ENCODE measurements around the gene TAF15.
A peak's percentile ranks its signal among the peaks of the same experiment; 100 is the strongest.

TAF15 gene

GRCh38 chr17:35892091-35893035 is 83.1 kb downstream of the TAF15 start:
- Histone ChIP-seq H3K4me1 (ENCODE audit: low read length) (peaks cover 18% of the 10 kb centered on the region), H3K79me2 (ENCODE audit: low read length) (no peaks in the 10 kb centered on the region), H3K27me3 (replicated peaks; ENCODE audit: insufficient read depth, low read length) (no peaks in the 10 kb centered on the region), H3K36me3 (replicated peaks; ENCODE audit: insufficient read depth, low read length) (no peaks in the 10 kb centered on the region), H3K27ac (ENCODE audit: low read length) (no peak overlapping the region), H2AFZ (ENCODE audit: low read length) (no peak overlapping the region), H3K9me2 (replicated peaks; ENCODE audit: insufficient read depth, low read length) (no peaks in the 10 kb centered on the region), H3K4me2 (ENCODE audit: low read depth, low read length) (peak overlapping the region; percentile 19; the same call in 1 of the 2 replicates), H3K4me3 (ENCODE audit: low read length) (no peak overlapping the region), H4K20me1 (ENCODE audit: insufficient read depth, low read length) (no peaks in the 10 kb centered on the region), H3F3A (ENCODE audit: insufficient read depth, low read length) (no peaks in the 10 kb centered on the region), H3K9me3 (replicated peaks; ENCODE audit: insufficient read depth, low read length) (no peaks in the 10 kb centered on the region), H3K9ac (ENCODE audit: low read length) (no peak overlapping the region)
- DNase-seq = no peak
- TF ChIP-seq CTCF (IDR thresholded peaks at IDR 0.05; ENCODE audit: low read length) = no peak
- TF ChIP-seq EZH2phosphoT487 (IDR thresholded peaks at IDR 0.05; ENCODE audit: low read length) = no peak
- TF ChIP-seq EZH2 (optimal IDR thresholded peaks at IDR 0.05; ENCODE audit: low read depth, low read length) = no peak

- Histone ChIP-seq H3K9ac (ENCODE audit: low read length) (no peak overlapping the region), H3K27me3 (replicated peaks; ENCODE audit: insufficient read depth, low read length) (no peaks in the 10 kb centered on the region), H4K20me1 (ENCODE audit: insufficient read depth, low read length) (no peaks in the 10 kb centered on the region), H3K4me3 (ENCODE audit: low read length) (no peak overlapping the region), H3K9me2 (replicated peaks; ENCODE audit: insufficient read depth, low read length) (no peaks in the 10 kb centered on the region), H3K79me2 (ENCODE audit: low read length) (no peaks in the 10 kb centered on the region), H3F3A (ENCODE audit: insufficient read depth, low read length) (no peaks in the 10 kb centered on the region), H3K4me2 (ENCODE audit: low read depth, low read length) (no peak overlapping the region), H3K4me1 (ENCODE audit: low read length) (peaks cover 18% of the 10 kb centered on the region), H2AFZ (ENCODE audit: low read length) (no peak overlapping the region), H3K27ac (ENCODE audit: low read length) (no peak overlapping the region), H3K36me3 (replicated peaks; ENCODE audit: insufficient read depth, low read length) (no peaks in the 10 kb centered on the region), H3K9me3 (replicated peaks; ENCODE audit: insufficient read depth, low read length) (no peaks in the 10 kb centered on the region)
- DNase-seq = no peak
- TF ChIP-seq EZH2phosphoT487 (IDR thresholded peaks at IDR 0.05; ENCODE audit: low read length) (no peak), CTCF (IDR thresholded peaks at IDR 0.05; ENCODE audit: low read length) (no peak), EZH2 (optimal IDR thresholded peaks at IDR 0.05; ENCODE audit: low read depth, low read length) (no peak)
Observed at GRCh38 chr17:35893751-35894150, 84.5 kb downstream of the TAF15 start.

DNA sequence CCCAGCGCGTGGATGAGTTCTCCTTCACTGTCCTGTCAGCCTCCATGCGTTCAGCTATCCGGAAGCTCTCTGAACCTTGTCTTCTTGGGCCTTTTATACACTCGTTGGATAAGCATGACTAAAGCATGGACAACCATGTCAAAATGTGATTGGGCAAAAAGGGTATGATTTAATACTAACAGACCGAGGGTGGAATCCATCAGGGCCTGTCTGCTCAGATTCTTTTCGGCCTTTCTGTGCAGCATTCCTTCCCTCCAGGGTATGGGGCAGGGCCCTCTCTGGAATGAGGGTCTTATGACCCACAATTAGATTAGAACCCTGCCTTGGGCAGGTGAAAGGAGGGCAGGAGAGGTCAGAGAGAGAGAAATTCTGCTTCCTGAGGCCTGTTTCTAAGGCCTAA is 84.9 kb downstream of the TAF15 start:
- Histone ChIP-seq H3K4me3 (ENCODE audit: low read length) (no peak overlapping the region), H3K27ac (ENCODE audit: low read length) (no peak overlapping the region), H3K9me2 (replicated peaks; ENCODE audit: insufficient read depth, low read length) (no peaks in the 10 kb centered on the region), H3K27me3 (replicated peaks; ENCODE audit: insufficient read depth, low read length) (no peaks in the 10 kb centered on the region), H3K4me2 (ENCODE audit: low read depth, low read length) (no peak overlapping the region), H3K4me1 (ENCODE audit: low read length) (peaks cover 18% of the 10 kb centered on the region), H3K9ac (ENCODE audit: low read length) (no peak overlapping the region), H3K9me3 (replicated peaks; ENCODE audit: insufficient read depth, low read length) (no peaks in the 10 kb centered on the region), H3K79me2 (ENCODE audit: low read length) (no peaks in the 10 kb centered on the region), H3F3A (ENCODE audit: insufficient read depth, low read length) (no peaks in the 10 kb centered on the region), H3K36me3 (replicated peaks; ENCODE audit: insufficient read depth, low read length) (no peaks in the 10 kb centered on the region), H2AFZ (ENCODE audit: low read length) (no peak overlapping the region), H4K20me1 (ENCODE audit: insufficient read depth, low read length) (no peaks in the 10 kb centered on the region)
- TF ChIP-seq CTCF (IDR thresholded peaks at IDR 0.05; ENCODE audit: low read length) = no peak
- no peak for TF ChIP-seq EZH2 (optimal IDR thresholded peaks at IDR 0.05; ENCODE audit: low read depth, low read length)
- no peak for TF ChIP-seq EZH2phosphoT487 (IDR thresholded peaks at IDR 0.05; ENCODE audit: low read length)
- no peak for DNase-seq

Data from MM.1S (cell line).